Naive thymus-derived CD4-positive, alpha-beta T cell (primary cell): ENCODE data around the gene TEDC1. TPM values are rescaled to one million over a fixed set of nuclear protein-coding genes. Genes with fewer than 3 reads are reported as not detected.

ENCODE experiments used
- ATAC-seq: fragments of 150-1000 bp; cut with Tn5 transposase; 2 replicates; pipeline ENCODE4 v1.10.0; 2021; ENCODE audit warnings: mild to moderate bottlenecking, moderate library complexity
- CTCF ChIA-PET: fragments of 350-600 bp; sonication (Branson Sonifier 250); formaldehyde crosslinking; loops from one replicate; lab custom pipeline; 2021; ENCODE audit warnings: antibody characterized with exemption; lab: Charles Lee
- POLR2A ChIA-PET: fragments of 350-600 bp; sonication (Branson Sonifier 250); formaldehyde crosslinking; loops from one replicate; lab custom pipeline; 2021; ENCODE audit warnings: antibody characterized with exemption, inconsistent platforms; lab: Charles Lee
- DNase-seq, 9 donors: peaks; one replicate each; pipeline versions ENCODE4 v3.0.0 to v3.0.0-alpha.2; 2020 to 2022; ENCODE audit warnings: mixed read lengths in 1 of 9
- H3K27ac ChIP-seq: one replicate; pipeline ENCODE4 v1.7.0; 2013; ENCODE audit warnings: mild to moderate bottlenecking, low read depth, low read length, moderate library complexity
- H3K27me3 ChIP-seq, 2 donors: one replicate each; pipeline ENCODE4 v1.7.0; 2013; ENCODE audit warnings: low read length in 2 of 2, mild to moderate bottlenecking in 2 of 2, moderate library complexity in 2 of 2; ENCODE audit not compliant: control insufficient read depth in 2 of 2, insufficient read depth in 2 of 2
- H3K36me3 ChIP-seq, 3 experiments: 1 replicate in 2 of 3; 2 replicates in 1 of 3; pipeline ENCODE4 v1.7.0; 2013; ENCODE audit warnings: low read length in 3 of 3, mild to moderate bottlenecking in 3 of 3, moderate library complexity in 1 of 3; ENCODE audit not compliant: insufficient read depth in 3 of 3, control insufficient read depth in 2 of 3
- H3K4me1 ChIP-seq, 2 donors: one replicate each; pipeline ENCODE4 v1.7.0; 2013; ENCODE audit warnings: low read length in 2 of 2, mild to moderate bottlenecking in 2 of 2, moderate library complexity in 1 of 2; ENCODE audit not compliant: control insufficient read depth in 2 of 2, insufficient read depth in 2 of 2
- H3K4me3 ChIP-seq: 2 replicates; pipeline ENCODE4 v1.7.0; 2013; ENCODE audit warnings: mild to moderate bottlenecking, low read length
- H3K9me3 ChIP-seq, 3 experiments: 1 replicate in 2 of 3; 2 replicates in 1 of 3; pipeline ENCODE4 v1.7.0; 2013; ENCODE audit warnings: low read length in 3 of 3; ENCODE audit not compliant: control insufficient read depth in 2 of 3
- H3K27ac Mint-ChIP-seq, 9 donors: one replicate each; pipeline ENCODE4 v1.8.0; 2020 to 2022; ENCODE audit warnings: mixed read lengths in 9 of 9, mild to moderate bottlenecking in 8 of 9, moderate library complexity in 5 of 9, inconsistent platforms in 2 of 9
- H3K27me3 Mint-ChIP-seq, 5 donors: one replicate each; pipeline ENCODE4 v1.8.0; 2021 to 2022; ENCODE audit warnings: mixed read lengths in 5 of 5, mild to moderate bottlenecking in 1 of 5
- H3K36me3 Mint-ChIP-seq, 5 donors: one replicate each; pipeline ENCODE4 v1.8.0; 2020 to 2022; ENCODE audit warnings: mixed read lengths in 5 of 5, mild to moderate bottlenecking in 3 of 5, inconsistent platforms in 1 of 5
- H3K4me1 Mint-ChIP-seq, 7 donors: one replicate each; pipeline ENCODE4 v1.8.0; 2020 to 2022; ENCODE audit warnings: mixed read lengths in 7 of 7, mild to moderate bottlenecking in 3 of 7, inconsistent platforms in 1 of 7
- H3K4me3 Mint-ChIP-seq, 10 donors: one replicate each; pipeline ENCODE4 v1.8.0; 2020 to 2022; ENCODE audit warnings: mild to moderate bottlenecking in 10 of 10, mixed read lengths in 10 of 10, moderate library complexity in 6 of 10, inconsistent platforms in 2 of 10
- H3K9me3 Mint-ChIP-seq, 11 donors: one replicate each; pipeline ENCODE4 v1.8.0; 2020 to 2022; ENCODE audit warnings: mixed read lengths in 11 of 11, mild to moderate bottlenecking in 4 of 11, inconsistent platforms in 1 of 11, moderate library complexity in 1 of 11
- intact Hi-C, 2 donors: fragments of 100-400 bp; cut with micrococcal nuclease; formaldehyde crosslinking; loops; one replicate each; pipeline ENCODE4 v1.15.1; 2023
- polyA plus RNA-seq, 2 donors: library from polyadenylated mRNA; unstranded; fragments of 300-500 nt; fragmentation: Illumina TruSeq; gene quantifications; one replicate each; pipeline ENCODE4 v1.2.3, GENCODE V29; 2021
- total RNA-seq, 6 experiments: library from RNA in 5 of 6; stranded (reverse) in 5 of 6; gene quantifications; 1 replicate in 5 of 6; 2 replicates in 1 of 6; pipeline ENCODE4 v1.2.3 and lab custom pipeline; 2021 to 2026

The TEDC1 gene
- total and polyA plus RNA-seq, 7 experiments from 2014 or later = 10.4 to 294 (median 30.6) TPM

GRCh38 chr14:105529569-105530284 is 38.7 kb downstream of the TEDC1 start:
- peak overlapping the region in 8 of 9 donors; percentile 28 to 81 (median 72) for H3K27ac Mint-ChIP-seq
- peak overlapping the region; percentile 56 for H3K4me3 ChIP-seq
- H3K4me1 Mint-ChIP-seq = peaks cover 3 to 24% (median 16%) of the 10 kb centered on the region in 7 donors
- CTCF ChIA-PET = interaction anchor here (0.6 to 1.2 kb wide), 3 partner anchors 159 to 416 kb away, joined by 3 to 5 read pairs (median 4); no protein-coding TSS in a partner anchor
- peaks cover 0 to 1% (median 0%) of the 10 kb centered on the region in 11 donors for H3K9me3 Mint-ChIP-seq
- H3K36me3 ChIP-seq = no peaks in the 10 kb centered on the region
- no peaks in the 10 kb centered on the region for H3K36me3 Mint-ChIP-seq
- no peak for ATAC-seq
- peak overlapping the region; percentile 21 for H3K27ac ChIP-seq
- H3K27me3 ChIP-seq = peaks cover 0 to 4% of the 10 kb centered on the region in 2 donors
- intact Hi-C loops = loop anchor here (2.0 to 5.0 kb wide), 4 partner anchors 49 to 443 kb away; partner anchors contain the start of gene BRF1 (in 1 of the 2)
- POLR2A ChIA-PET = no interaction called here
- peaks cover 9 to 14% of the 10 kb centered on the region in 2 donors for H3K4me1 ChIP-seq
- peak in 6 of 9 donors; percentile 18 to 51 (median 31) for DNase-seq
- peak overlapping the region; percentile 58 to 89 (median 82) for H3K4me3 Mint-ChIP-seq
- H3K9me3 ChIP-seq = no peaks in the 10 kb centered on the region
- peaks cover 0 to 27% (median 0%) of the 10 kb centered on the region in 5 donors for H3K27me3 Mint-ChIP-seq

DNA sequence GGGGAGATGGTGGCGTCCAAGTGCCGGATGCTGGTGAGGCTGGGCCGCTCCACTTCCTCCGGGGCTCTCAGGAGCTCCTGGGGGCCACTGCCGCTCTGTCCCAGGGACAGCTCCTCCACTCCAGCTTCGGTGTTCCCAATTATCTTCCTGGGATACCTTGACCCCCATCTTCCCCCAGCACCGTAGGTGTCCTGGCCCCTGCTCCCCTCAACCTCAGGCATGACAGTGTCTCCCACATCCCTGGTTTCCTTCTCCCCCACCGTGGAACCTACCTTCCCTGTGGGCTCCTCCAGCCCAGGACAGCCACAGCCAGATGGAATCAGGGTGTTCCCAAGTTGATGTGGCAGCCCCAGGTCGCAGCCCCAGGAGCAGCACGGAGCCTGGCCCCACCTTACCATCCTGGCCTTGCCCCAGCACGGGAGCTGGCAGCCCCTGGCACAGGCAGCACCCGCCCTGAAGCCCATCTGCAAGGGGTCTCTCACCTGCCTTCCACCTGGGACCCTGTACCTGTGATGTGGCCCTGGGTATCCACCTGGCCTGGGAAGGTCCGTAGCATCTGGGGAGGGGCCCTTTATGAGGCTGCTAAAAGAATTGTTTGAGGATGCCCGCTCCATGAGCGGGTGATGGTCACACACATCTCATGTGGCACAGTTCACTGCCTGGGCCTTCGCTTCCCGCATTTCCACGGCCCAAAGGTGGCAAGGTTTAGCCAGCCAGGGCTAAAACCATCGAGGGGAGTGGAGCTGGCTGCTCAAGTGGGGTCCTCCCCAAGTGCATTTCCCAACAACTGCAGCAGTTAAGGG is 39.4 kb downstream of the TEDC1 start:
- H3K27ac ChIP-seq = no peak overlapping the region
- no peak for ATAC-seq
- peaks cover 0 to 1% (median 0%) of the 10 kb centered on the region in 11 donors for H3K9me3 Mint-ChIP-seq
- peaks cover 3 to 24% (median 16%) of the 10 kb centered on the region in 7 donors for H3K4me1 Mint-ChIP-seq
- H3K27ac Mint-ChIP-seq = peak overlapping the region in 6 of 9 donors; percentile 28 to 81 (median 50)
- no peaks in the 10 kb centered on the region for H3K36me3 ChIP-seq
- peak overlapping the region; percentile 18 to 89 (median 60) for H3K4me3 Mint-ChIP-seq
- peaks cover 9 to 14% of the 10 kb centered on the region in 2 donors for H3K4me1 ChIP-seq
- H3K27me3 ChIP-seq = peaks cover 0 to 4% of the 10 kb centered on the region in 2 donors
- peak overlapping the region; percentile 20 for H3K4me3 ChIP-seq
- intact Hi-C loops = no loop called here
- ChIA-PET POLR2A (no interaction called here), CTCF (interaction anchor here (1.2 kb wide), 1 partner anchor 160 kb away, joined by 5 read pairs; no protein-coding TSS in a partner anchor)
- no peak for DNase-seq
- no peaks in the 10 kb centered on the region for H3K36me3 Mint-ChIP-seq
- peaks cover 0 to 23% (median 0%) of the 10 kb centered on the region in 5 donors for H3K27me3 Mint-ChIP-seq
- no peaks in the 10 kb centered on the region for H3K9me3 ChIP-seq

- ChIA-PET CTCF (interaction anchor here (1.3 kb wide), 1 partner anchor 160 kb away, joined by 4 read pairs; no protein-coding TSS in a partner anchor), POLR2A (no interaction called here)
- no peak overlapping the region for H3K4me3 ChIP-seq
- no peak for ATAC-seq
- no peak overlapping the region for H3K27ac ChIP-seq
- H3K27me3 ChIP-seq = peaks cover 0 to 4% of the 10 kb centered on the region in 2 donors
- no peak for DNase-seq
- peaks cover 9 to 14% of the 10 kb centered on the region in 2 donors for H3K4me1 ChIP-seq
- Mint-ChIP-seq H3K27me3 (peaks cover 0 to 23% (median 0%) of the 10 kb centered on the region in 5 donors), H3K4me1 (peaks cover 3 to 24% (median 13%) of the 10 kb centered on the region in 7 donors), H3K9me3 (peaks cover 0 to 1% (median 0%) of the 10 kb centered on the region in 11 donors), H3K36me3 (no peaks in the 10 kb centered on the region), H3K4me3 (peak overlapping the region in 5 of 10 donors; percentile 4 to 89 (median 45)), H3K27ac (peak overlapping the region in 2 of 9 donors; percentile 2 to 28)
- intact Hi-C loops = no loop called here
- H3K9me3 ChIP-seq = no peaks in the 10 kb centered on the region
- H3K36me3 ChIP-seq = no peaks in the 10 kb centered on the region
Observed at GRCh38 chr14:105531088-105531893, 40.2 kb downstream of the TEDC1 start.

DNA sequence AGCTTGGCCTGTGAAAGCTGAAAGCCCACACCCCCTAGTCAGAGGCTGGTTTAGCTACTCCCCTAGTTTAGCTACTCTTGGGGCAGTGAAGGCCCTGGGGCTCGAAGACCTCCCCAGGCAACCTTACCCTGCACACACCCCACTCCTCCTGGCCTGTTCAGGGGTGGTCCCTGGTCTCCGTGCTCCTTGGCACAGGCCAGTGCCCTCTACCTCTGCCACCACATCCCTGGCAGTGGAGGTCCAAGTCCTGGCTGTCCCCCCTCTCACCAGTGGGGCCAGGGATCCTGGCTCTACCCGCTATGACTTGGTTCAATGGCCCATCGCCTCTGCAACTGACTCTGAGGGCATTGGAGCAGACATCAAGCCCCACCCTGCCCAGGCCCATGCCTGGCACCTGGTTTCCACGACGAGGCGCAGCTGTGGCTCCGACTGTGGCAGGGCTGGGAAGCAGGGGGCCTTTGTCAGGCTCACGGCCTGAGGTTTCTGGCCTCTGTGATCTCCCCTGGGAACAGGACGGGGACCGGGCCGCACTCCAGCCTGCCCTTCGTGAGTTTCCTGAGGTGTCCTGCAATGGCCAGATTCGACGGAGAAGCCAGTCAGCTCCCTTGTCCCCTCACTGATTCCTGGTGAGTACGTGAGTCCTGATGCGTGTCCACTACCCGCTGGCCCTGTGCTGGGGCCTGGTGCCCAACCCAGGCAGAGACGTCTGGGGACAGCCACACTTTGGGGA is 41.0 kb downstream of the TEDC1 start:
- Mint-ChIP-seq H3K27ac (peak overlapping the region in 2 of 9 donors; percentile 2 to 28), H3K4me1 (peaks cover 3 to 23% (median 13%) of the 10 kb centered on the region in 7 donors), H3K36me3 (no peaks in the 10 kb centered on the region), H3K4me3 (peak overlapping the region in 2 of 10 donors; percentile 4 to 12), H3K9me3 (peaks cover 0 to 1% (median 0%) of the 10 kb centered on the region in 11 donors), H3K27me3 (peaks cover 0 to 28% (median 4%) of the 10 kb centered on the region in 5 donors)
- Histone ChIP-seq H3K4me1 (peaks cover 9 to 14% of the 10 kb centered on the region in 2 donors), H3K27me3 (peaks cover 0 to 4% of the 10 kb centered on the region in 2 donors), H3K4me3 (no peak overlapping the region), H3K9me3 (no peaks in the 10 kb centered on the region), H3K36me3 (no peaks in the 10 kb centered on the region), H3K27ac (no peak overlapping the region)
- ATAC-seq = no peak
- intact Hi-C loops = no loop called here
- no peak for DNase-seq
- POLR2A ChIA-PET = no interaction called here
- CTCF ChIA-PET = interaction anchor here (1.3 kb wide), 1 partner anchor 161 kb away, joined by 4 read pairs; no protein-coding TSS in a partner anchor

- H3K9me3 Mint-ChIP-seq = peaks cover 0 to 1% (median 0%) of the 10 kb centered on the region in 11 donors
- H3K27ac Mint-ChIP-seq = peak overlapping the region in 1 of 9 donors; percentile 43
- CTCF ChIA-PET = interaction anchor here (1.3 kb wide), 1 partner anchor 162 kb away, joined by 4 read pairs; no protein-coding TSS in a partner anchor
- peaks cover 6 to 8% of the 10 kb centered on the region in 2 donors for H3K4me1 ChIP-seq
- H3K27me3 Mint-ChIP-seq = peaks cover 0 to 21% (median 4%) of the 10 kb centered on the region in 5 donors
- peaks cover 3 to 16% (median 10%) of the 10 kb centered on the region in 7 donors for H3K4me1 Mint-ChIP-seq
- POLR2A ChIA-PET = no interaction called here
- peaks cover 0 to 3% of the 10 kb centered on the region in 2 donors for H3K27me3 ChIP-seq
- H3K36me3 Mint-ChIP-seq = no peaks in the 10 kb centered on the region
- intact Hi-C loops = no loop called here
- H3K4me3 Mint-ChIP-seq = peak overlapping the region in 1 of 10 donors; percentile 12
- no peak overlapping the region for H3K27ac ChIP-seq
- no peaks in the 10 kb centered on the region for H3K36me3 ChIP-seq
- DNase-seq = no peak
- H3K4me3 ChIP-seq = no peak overlapping the region
- ATAC-seq = no peak
- H3K9me3 ChIP-seq = no peaks in the 10 kb centered on the region
Observed at GRCh38 chr14:105532735-105533141, 41.7 kb downstream of the TEDC1 start.
